C4-2B (cell line): ENCODE results near the gene FHIT.

Source experiments
- ZFX ChIP-seq: fragments of 450-650 bp; IDR thresholded peaks from 2 replicates; pipeline ENCODE4 v1.6.1; 2017
- TF ChIP-seq, protein P1 (sequence below): fragments of 450-650 bp; conservative IDR thresholded peaks from 2 replicates; pipeline ENCODE4 v1.5.1; 2017; ENCODE audit warnings: mild to moderate bottlenecking

DNA sequence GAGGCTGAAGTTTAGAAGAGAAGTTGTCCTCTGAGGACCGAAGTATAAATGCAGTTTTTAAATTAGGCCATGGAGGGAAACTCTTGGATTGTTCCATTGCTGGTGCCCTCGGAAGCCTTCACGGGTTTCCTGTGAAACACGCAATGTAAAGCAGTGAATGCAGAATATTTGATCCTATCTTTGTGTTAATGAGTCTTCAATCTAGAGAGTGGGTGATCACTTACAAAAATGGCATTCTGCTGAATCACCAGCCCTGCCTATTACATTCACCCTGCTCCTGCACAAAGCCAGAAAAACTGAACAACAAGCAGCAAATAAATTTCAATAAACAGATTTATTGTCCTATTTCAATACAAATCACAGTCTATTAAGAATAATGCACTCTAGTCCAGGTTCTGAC lies 1063.9 kb downstream of the FHIT start:
- TF ChIP-seq, protein P1, sequence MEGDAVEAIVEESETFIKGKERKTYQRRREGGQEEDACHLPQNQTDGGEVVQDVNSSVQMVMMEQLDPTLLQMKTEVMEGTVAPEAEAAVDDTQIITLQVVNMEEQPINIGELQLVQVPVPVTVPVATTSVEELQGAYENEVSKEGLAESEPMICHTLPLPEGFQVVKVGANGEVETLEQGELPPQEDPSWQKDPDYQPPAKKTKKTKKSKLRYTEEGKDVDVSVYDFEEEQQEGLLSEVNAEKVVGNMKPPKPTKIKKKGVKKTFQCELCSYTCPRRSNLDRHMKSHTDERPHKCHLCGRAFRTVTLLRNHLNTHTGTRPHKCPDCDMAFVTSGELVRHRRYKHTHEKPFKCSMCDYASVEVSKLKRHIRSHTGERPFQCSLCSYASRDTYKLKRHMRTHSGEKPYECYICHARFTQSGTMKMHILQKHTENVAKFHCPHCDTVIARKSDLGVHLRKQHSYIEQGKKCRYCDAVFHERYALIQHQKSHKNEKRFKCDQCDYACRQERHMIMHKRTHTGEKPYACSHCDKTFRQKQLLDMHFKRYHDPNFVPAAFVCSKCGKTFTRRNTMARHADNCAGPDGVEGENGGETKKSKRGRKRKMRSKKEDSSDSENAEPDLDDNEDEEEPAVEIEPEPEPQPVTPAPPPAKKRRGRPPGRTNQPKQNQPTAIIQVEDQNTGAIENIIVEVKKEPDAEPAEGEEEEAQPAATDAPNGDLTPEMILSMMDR: no peak
- TF ChIP-seq ZFX: no peak
